Endothelial cell of umbilical vein (primary cell): ENCODE data around the gene FMN2. TPM values are rescaled to one million over a fixed set of nuclear protein-coding genes. Genes with fewer than 3 reads are reported as not detected.

ENCODE experiments used
- BruUV-seq: library from RNA; stranded (reverse); fragments of 400-500 nt; replicated peaks from 2 replicates; lab custom pipeline; 2021; lab: Mats Ljungman, UMichigan
- CTCF ChIA-PET: fragments of 300-600, 350-600 bp; sonication (Branson Sonifier 250); formaldehyde crosslinking; loops from one replicate; lab custom pipeline; 2021; ENCODE audit warnings: antibody characterized with exemption, inconsistent platforms; lab: Charles Lee
- POLR2A ChIA-PET: fragments of 300-600, 350-600 bp; sonication (Branson Sonifier 250); formaldehyde crosslinking; loops from one replicate; lab custom pipeline; 2021; ENCODE audit warnings: antibody characterized with exemption, inconsistent platforms; lab: Charles Lee
- DNase-seq: peaks from one replicate; pipeline ENCODE4 v3.0.0-alpha.2; 2011; ENCODE audit warnings: low read depth, low spot score
- FAIRE-seq: peaks from 2 replicates; lab custom pipeline; 2011; peaks lifted over from hg19 to GRCh38; lab: Jason Lieb, UNC
- H2AFZ ChIP-seq: 2 replicates; pipeline ENCODE4 v1.6.0; 2012; ENCODE audit warnings: low read depth, low read length, control low read depth, inconsistent platforms
- H3K27ac ChIP-seq: 2 replicates; pipeline ENCODE4 v1.5.1; 2011; ENCODE audit warnings: low read depth, mild to moderate bottlenecking, control low read depth, low read length, moderate library complexity; ENCODE audit not compliant: insufficient read depth
- H3K27me3 ChIP-seq, 2 experiments: 2 replicates each; pipeline versions ENCODE4 v1.6.0 to v1.6.1; 2011; ENCODE audit warnings: low read length in 2 of 2, mixed read lengths in 1 of 2; ENCODE audit not compliant: control insufficient read depth in 2 of 2, insufficient read depth in 2 of 2
- H3K36me3 ChIP-seq, 2 experiments: 2 replicates in 1 of 2; 3 replicates in 1 of 2; pipeline ENCODE4 v1.5.1; 2011; ENCODE audit warnings: low read length in 2 of 2, mild to moderate bottlenecking in 1 of 2, moderate library complexity in 1 of 2; ENCODE audit not compliant: control insufficient read depth in 2 of 2, insufficient read depth in 2 of 2; ENCODE audit errors: extremely low read depth in 1 of 2
- H3K4me1 ChIP-seq: 3 replicates; pipeline ENCODE4 v1.5.1; 2011; ENCODE audit warnings: mild to moderate bottlenecking, low read length; ENCODE audit not compliant: control insufficient read depth, insufficient read depth; ENCODE audit errors: extremely low read depth
- H3K4me2 ChIP-seq: 2 replicates; pipeline ENCODE4 v1.6.1; 2011; ENCODE audit warnings: low read length, control low read depth, mixed read lengths; ENCODE audit not compliant: insufficient read depth
- H3K4me3 ChIP-seq, 3 experiments: fragments of 200-600 bp in 1 of 3; sonication (generic), shearing (Covaris generic) in 1 of 3; replicated peaks in 1 of 3; 2 replicates each; pipeline ENCODE4 v1.5.1; 2011 to 2016; ENCODE audit warnings: control low read depth in 3 of 3, low read length in 3 of 3, mild to moderate bottlenecking in 2 of 3, inconsistent platforms in 1 of 3, low read depth in 1 of 3, moderate library complexity in 1 of 3; ENCODE audit not compliant: insufficient read depth in 1 of 3
- H3K79me2 ChIP-seq: 2 replicates; pipeline ENCODE4 v1.6.0; 2012; ENCODE audit warnings: low read length, inconsistent platforms; ENCODE audit not compliant: control insufficient read depth, insufficient read depth
- H3K9ac ChIP-seq: replicated peaks from 2 replicates; pipeline ENCODE3; 2011; ENCODE audit warnings: low read length, control low read depth; ENCODE audit not compliant: insufficient read depth; ENCODE audit errors: extremely low read depth
- H3K9me1 ChIP-seq: replicated peaks from 3 replicates; pipeline ENCODE4 v1.6.0; 2011; ENCODE audit warnings: mild to moderate bottlenecking, low read length; ENCODE audit not compliant: control insufficient read depth, insufficient read depth; ENCODE audit errors: extremely low read depth
- H3K9me3 ChIP-seq: replicated peaks from 2 replicates; pipeline ENCODE4 v1.5.1; 2012; ENCODE audit warnings: low read length, inconsistent platforms; ENCODE audit not compliant: control insufficient read depth, insufficient read depth
- H4K20me1 ChIP-seq: replicated peaks from 2 replicates; pipeline ENCODE3; 2011; ENCODE audit warnings: mild to moderate bottlenecking, low read length; ENCODE audit not compliant: control insufficient read depth, insufficient read depth; ENCODE audit errors: extremely low read depth
- CTCF ChIP-seq, 2 donors: IDR thresholded peaks; 1 replicate in 1 of 2; 2 replicates in 1 of 2; pipeline ENCODE4 v1.5.1; 2011; ENCODE audit warnings: low read length in 2 of 2, mild to moderate bottlenecking in 2 of 2, moderate library complexity in 2 of 2, control low read depth in 1 of 2, inconsistent platforms in 1 of 2, low read depth in 1 of 2; ENCODE audit not compliant: insufficient read depth in 1 of 2; ENCODE audit errors: extremely low read depth in 1 of 2
- EZH2 ChIP-seq: IDR thresholded peaks from 2 replicates; pipeline ENCODE4 v1.6.1; 2012; ENCODE audit warnings: borderline replicate concordance, low read depth, mild to moderate bottlenecking, moderate library complexity, low read length, inconsistent platforms; ENCODE audit not compliant: severe bottlenecking
- FOS ChIP-seq: IDR thresholded peaks from 2 replicates; pipeline ENCODE4 v1.6.1; 2011; ENCODE audit warnings: mild to moderate bottlenecking, low read length, moderate library complexity, borderline replicate concordance; ENCODE audit not compliant: insufficient read depth
- GATA2 ChIP-seq: IDR thresholded peaks from 2 replicates; pipeline ENCODE4 v1.7.0; 2011; ENCODE audit warnings: low read depth, mild to moderate bottlenecking, moderate library complexity, mixed read lengths, low read length; ENCODE audit not compliant: insufficient read length, insufficient read depth
- JUN ChIP-seq: IDR thresholded peaks from 2 replicates; pipeline ENCODE4 v1.6.1; 2011; ENCODE audit warnings: borderline replicate concordance, low read depth; ENCODE audit not compliant: insufficient read length, insufficient read depth
- MAX ChIP-seq: IDR thresholded peaks from 2 replicates; pipeline ENCODE4 v1.6.1; 2011; ENCODE audit not compliant: insufficient read depth, insufficient read length
- MYC ChIP-seq: IDR thresholded peaks from one replicate; pipeline ENCODE4 v1.6.1; 2011; ENCODE audit warnings: mild to moderate bottlenecking, low read depth, low read length
- POLR2AphosphoS5 ChIP-seq: IDR thresholded peaks from 2 replicates; pipeline ENCODE4 v1.6.1; 2012; ENCODE audit warnings: low read depth, mild to moderate bottlenecking, control low read depth, low read length, moderate library complexity; ENCODE audit not compliant: insufficient read depth
- dilution Hi-C: fragments of 300-500 bp; cut with MboI; formaldehyde crosslinking; loops from one replicate; pipeline ENCODE4 v1.15.0; 2019; ENCODE audit warnings: low sequenced_read_pairs; ENCODE audit not compliant: extremely low pct_ligation_motif_present
- intact Hi-C: fragments of 100-400 bp; cut with micrococcal nuclease; formaldehyde crosslinking; loops from one replicate; pipeline ENCODE4 v1.10.0; 2022
- polyA plus RNA-seq, 4 experiments: library from polyadenylated mRNA; depleted of rRNA in 3 of 4; stranded (reverse) in 3 of 4; unstranded in 1 of 4; fragments of >200 nt; gene quantifications; 2 replicates each; pipeline versions ENCODE4 v1.2.1 to v1.2.3, GENCODE V29; 2011 to 2012; ENCODE audit warnings: missing spikeins in 1 of 4
- total RNA-seq: library from RNA; stranded (reverse); gene quantifications from 2 replicates; pipeline ENCODE4 v1.2.3, GENCODE V29; 2021

The FMN2 gene
- total and polyA plus RNA-seq, 2 donors (not counting 3 experiments of a cell fraction or from before 2014, with no cell fraction given), result not detected

DNA sequence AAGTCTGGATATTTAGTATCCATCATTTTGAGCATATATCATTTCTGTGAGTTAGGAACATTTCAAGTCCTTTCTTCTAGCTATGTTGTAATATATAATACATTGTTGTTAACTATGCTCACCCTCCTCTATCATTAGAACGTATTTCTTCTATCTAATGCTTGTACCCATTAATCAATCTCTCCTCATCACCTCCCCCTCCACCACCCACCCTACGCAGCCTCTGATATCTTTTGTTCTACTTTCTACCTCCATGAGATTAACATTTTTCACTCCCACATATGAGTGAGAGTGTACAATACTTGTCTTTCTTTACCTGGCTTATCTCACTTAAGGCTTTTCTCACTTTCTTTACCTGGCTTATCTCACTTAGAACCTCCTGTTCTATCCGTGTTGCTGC is 156.2 kb downstream of the FMN2 start:
- Histone ChIP-seq H3K9me1 (no peaks in the 10 kb centered on the region), H3K79me2 (no peaks in the 10 kb centered on the region), H3K4me2 (no peak overlapping the region), H3K4me3 (no peak overlapping the region), H3K4me1 (no peaks in the 10 kb centered on the region), H3K9me3 (peaks cover 1% of the 10 kb centered on the region), H2AFZ (no peak overlapping the region), H3K9ac (no peak overlapping the region), H3K27me3 (no peaks in the 10 kb centered on the region), H4K20me1 (no peaks in the 10 kb centered on the region), H3K27ac (no peak overlapping the region), H3K36me3 (no peaks in the 10 kb centered on the region)
- FAIRE-seq (no peak), DNase-seq (no peak)
- TF ChIP-seq POLR2AphosphoS5 (no peak), JUN (no peak), MAX (no peak)
- CTCF ChIA-PET, result no interaction called here
- intact Hi-C loops (no loop called here), dilution Hi-C loops (no loop called here)
- POLR2A ChIA-PET, result no interaction called here
- no TSS peak for BruUV-seq

GRCh38 chr1:240254006-240254405 is 162.3 kb downstream of the FMN2 start:
- Histone ChIP-seq H2AFZ (no peak overlapping the region), H3K4me1 (no peaks in the 10 kb centered on the region), H3K9me3 (peaks cover 3% of the 10 kb centered on the region), H3K4me2 (no peak overlapping the region), H3K79me2 (no peaks in the 10 kb centered on the region), H3K36me3 (no peaks in the 10 kb centered on the region), H3K9ac (no peak overlapping the region), H3K4me3 (no peak overlapping the region), H3K9me1 (no peaks in the 10 kb centered on the region), H3K27ac (no peak overlapping the region), H3K27me3 (no peaks in the 10 kb centered on the region), H4K20me1 (no peaks in the 10 kb centered on the region)
- dilution Hi-C loops, result no loop called here
- TF ChIP-seq CTCF (IDR thresholded peaks at IDR 0.05; ENCODE audit: extremely low read depth in 1 of 2, insufficient read depth in 1 of 2, low read depth in 1 of 2, low read length in 2 of 2) (no peak), EZH2 (no peak), MYC (no peak), GATA2 (no peak), JUN (no peak), MAX (no peak), FOS (no peak)
- intact Hi-C loops, result no loop called here
- BruUV-seq, result no TSS peak
- no peak for DNase-seq
- CTCF ChIA-PET, result no interaction called here
- POLR2A ChIA-PET, result no interaction called here
- FAIRE-seq, result no peak
